HL-60 (cell line): Measurements from ENCODE around the gene PIGC.

ENCODE experiments used
- CTCF ChIP-seq: IDR thresholded peaks from one replicate; pipeline ENCODE4 v1.5.1; 2011; ENCODE audit warnings: low read length, control low read depth, inconsistent platforms; ENCODE audit not compliant: insufficient read depth
- GABPA ChIP-seq: IDR thresholded peaks from 2 replicates; pipeline ENCODE4 v1.6.1; 2012; ENCODE audit warnings: low read depth
- POLR2AphosphoS5 ChIP-seq: IDR thresholded peaks from 2 replicates; pipeline ENCODE4 v1.6.1; 2012; ENCODE audit warnings: low read depth
- REST ChIP-seq: IDR thresholded peaks from 2 replicates; pipeline ENCODE4 v1.6.1; 2012; ENCODE audit warnings: low read depth; ENCODE audit not compliant: insufficient replicate concordance

- TF ChIP-seq CTCF (no peak), REST (no peak), POLR2AphosphoS5 (no peak), GABPA (no peak)
Measured at GRCh38 chr1:172466795-172467407, 23.0 kb upstream of the PIGC start.
